T-helper 2 cell treated with Interferon-gamma antibody and Interleukin-4, amounts not matched to agents 5 μg/mL and 100 μg/mL, for 36 hours (primary cell): ENCODE results near the gene PALLD.

Source experiments
- DNase-seq: peaks from one replicate; pipeline ENCODE4 v3.0.0; 2021; ENCODE audit warnings: low spot score
- H3K27ac Mint-ChIP-seq: one replicate; pipeline ENCODE4 v1.8.0; 2021; ENCODE audit warnings: mild to moderate bottlenecking, mixed read lengths
- H3K27me3 Mint-ChIP-seq: one replicate; pipeline ENCODE4 v1.8.0; 2021; ENCODE audit warnings: low read depth, mixed read lengths
- H3K36me3 Mint-ChIP-seq: one replicate; pipeline ENCODE4 v1.8.0; 2021; ENCODE audit warnings: low read depth, mixed read lengths
- H3K4me1 Mint-ChIP-seq: one replicate; pipeline ENCODE4 v1.8.0; 2021; ENCODE audit warnings: low read depth, mixed read lengths
- H3K4me3 Mint-ChIP-seq: one replicate; pipeline ENCODE4 v1.8.0; 2022; ENCODE audit warnings: mild to moderate bottlenecking, moderate library complexity, mixed read lengths
- H3K9me3 Mint-ChIP-seq: one replicate; pipeline ENCODE4 v1.8.0; 2021; ENCODE audit warnings: mixed read lengths

The PALLD gene

DNA sequence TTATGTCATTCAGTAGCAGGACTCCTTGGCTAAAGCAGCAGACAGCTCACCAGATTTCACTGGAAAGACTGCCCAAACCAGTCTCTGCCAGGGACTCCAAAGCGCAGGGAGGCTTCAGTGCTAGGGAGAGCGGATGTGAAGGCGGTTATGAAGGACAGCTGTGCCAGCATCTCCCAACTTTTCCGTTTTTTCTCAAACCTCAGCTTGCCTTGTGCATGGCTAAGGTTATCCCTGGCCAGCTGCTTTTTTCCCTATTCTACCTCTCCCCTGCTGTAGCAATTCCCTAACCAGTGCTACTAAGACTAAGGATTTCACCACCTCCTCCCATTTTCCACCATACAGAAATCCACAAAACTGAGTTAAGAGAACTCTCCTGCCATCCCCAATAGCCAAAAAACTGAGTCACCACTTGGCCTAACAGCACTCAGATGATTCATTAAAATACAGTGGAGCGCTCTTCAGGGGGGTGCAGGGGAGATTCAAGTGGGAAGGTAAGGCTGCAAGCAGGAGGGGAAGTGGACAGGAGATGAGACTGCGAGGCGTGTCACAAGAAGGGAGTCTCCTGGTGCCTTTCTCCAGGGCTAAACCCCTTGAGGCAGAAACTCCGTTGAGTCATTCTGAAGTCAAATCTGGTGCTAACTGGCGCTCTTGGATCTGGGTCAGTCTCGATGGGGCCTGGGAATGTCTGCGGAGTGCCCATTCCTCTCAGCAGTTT is 90.7 kb downstream of the PALLD start:
- no peaks in the 10 kb centered on the region for H3K36me3 Mint-ChIP-seq
- H3K4me1 Mint-ChIP-seq, result no peaks in the 10 kb centered on the region
- peaks cover 3% of the 10 kb centered on the region for H3K27me3 Mint-ChIP-seq
- DNase-seq, result no peak
- H3K9me3 Mint-ChIP-seq, result no peaks in the 10 kb centered on the region
- no peak overlapping the region for H3K27ac Mint-ChIP-seq
- H3K4me3 Mint-ChIP-seq, result no peak overlapping the region

DNA sequence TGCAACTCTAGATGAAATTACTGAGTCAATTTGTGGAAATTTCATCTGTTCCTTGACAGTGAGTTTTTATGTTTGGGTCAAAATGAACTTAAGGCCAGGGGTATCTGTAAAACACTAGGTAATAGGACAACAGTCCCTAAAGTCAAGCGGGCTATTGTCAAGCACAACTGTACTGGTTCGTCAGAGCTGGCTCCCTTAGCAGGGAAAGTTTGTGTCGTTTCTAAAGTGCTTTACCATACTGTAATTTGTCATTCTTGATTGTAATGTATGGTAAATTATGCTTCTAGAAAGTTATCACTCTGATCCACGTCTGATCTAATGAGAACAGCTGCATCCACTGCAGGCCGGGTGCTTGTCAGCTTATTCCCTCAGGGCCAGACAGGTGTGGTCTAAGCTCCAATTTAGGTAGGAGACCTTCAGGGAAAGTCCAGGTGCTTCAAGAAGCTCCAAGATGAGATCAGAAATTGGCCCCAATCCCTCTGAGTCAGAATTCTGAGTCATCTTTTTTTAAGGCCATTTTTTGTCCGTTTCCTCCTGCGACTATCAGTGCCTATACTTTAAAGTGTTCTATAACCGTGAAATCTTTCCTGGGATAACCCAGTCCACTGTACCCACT is 92.2 kb downstream of the PALLD start:
- no peak overlapping the region for H3K4me3 Mint-ChIP-seq
- peaks cover 7% of the 10 kb centered on the region for H3K27me3 Mint-ChIP-seq
- no peaks in the 10 kb centered on the region for H3K36me3 Mint-ChIP-seq
- DNase-seq, result no peak
- no peaks in the 10 kb centered on the region for H3K4me1 Mint-ChIP-seq
- H3K9me3 Mint-ChIP-seq, result no peaks in the 10 kb centered on the region
- H3K27ac Mint-ChIP-seq, result no peak overlapping the region

DNA sequence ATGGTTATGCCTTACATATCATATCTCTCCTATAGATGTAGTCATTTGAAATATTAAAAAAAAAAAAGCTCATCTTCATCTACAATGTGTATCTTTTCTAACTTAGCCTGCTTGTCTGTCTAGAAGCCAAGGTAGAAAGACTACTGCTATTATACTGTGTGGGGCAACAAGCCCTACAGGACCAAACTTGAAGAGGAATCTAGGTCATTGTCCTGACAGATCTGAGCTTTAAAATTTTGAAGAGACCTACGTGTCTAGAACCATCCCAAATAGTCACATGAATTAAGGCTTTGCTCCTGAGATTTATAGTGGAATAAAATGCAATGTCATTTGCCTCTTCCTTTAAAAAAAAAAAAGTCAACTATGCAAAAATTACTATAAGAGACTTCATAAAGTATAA is 95.8 kb downstream of the PALLD start:
- Mint-ChIP-seq H3K4me3 (no peak overlapping the region), H3K27me3 (peaks cover 4% of the 10 kb centered on the region), H3K9me3 (no peaks in the 10 kb centered on the region), H3K36me3 (no peaks in the 10 kb centered on the region), H3K27ac (no peak overlapping the region), H3K4me1 (no peaks in the 10 kb centered on the region)
- DNase-seq, result no peak

DNA sequence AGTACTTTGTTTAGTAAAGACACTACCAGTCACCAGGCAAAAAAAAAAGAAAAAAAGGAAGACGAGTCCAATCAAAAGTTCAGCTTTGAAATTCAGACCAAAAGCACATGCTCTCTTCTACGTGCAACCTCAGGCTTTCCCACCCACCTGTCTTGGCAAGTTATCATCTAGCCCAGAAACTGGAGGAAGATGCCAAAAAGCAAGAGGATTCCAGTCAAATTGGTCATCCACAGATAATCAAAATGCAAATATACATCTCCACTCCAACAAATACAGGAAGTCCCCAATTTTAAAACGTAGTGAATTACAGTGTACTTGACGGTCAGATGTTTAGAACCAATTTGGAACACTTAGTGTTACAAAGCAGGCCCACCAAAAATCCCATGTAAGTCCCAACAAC is 96.5 kb downstream of the PALLD start:
- no peak overlapping the region for H3K27ac Mint-ChIP-seq
- H3K4me3 Mint-ChIP-seq, result no peak overlapping the region
- no peak for DNase-seq
- no peaks in the 10 kb centered on the region for H3K36me3 Mint-ChIP-seq
- no peaks in the 10 kb centered on the region for H3K9me3 Mint-ChIP-seq
- no peaks in the 10 kb centered on the region for H3K4me1 Mint-ChIP-seq
- H3K27me3 Mint-ChIP-seq, result peaks cover 7% of the 10 kb centered on the region

DNA sequence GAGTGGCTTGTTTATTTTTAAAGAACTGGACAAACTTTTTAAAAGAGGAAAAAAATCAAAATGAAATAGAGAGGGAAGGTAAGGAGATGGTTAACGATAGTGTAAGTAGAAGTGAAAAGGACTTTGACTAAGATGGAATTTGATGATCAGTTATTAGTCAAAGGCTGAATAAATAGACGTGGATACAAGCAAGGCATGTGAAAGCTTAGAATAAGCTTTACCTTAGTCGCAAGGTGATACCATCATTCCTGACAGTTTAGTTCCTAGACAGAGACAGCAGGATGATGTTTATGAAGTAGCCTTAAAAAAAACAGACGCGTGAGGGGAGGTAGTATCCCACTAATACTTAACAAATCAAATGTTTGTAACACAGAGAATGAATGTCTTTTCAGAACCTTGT is 97.3 kb downstream of the PALLD start:
- H3K4me3 Mint-ChIP-seq, result no peak overlapping the region
- no peaks in the 10 kb centered on the region for H3K9me3 Mint-ChIP-seq
- H3K4me1 Mint-ChIP-seq, result no peaks in the 10 kb centered on the region
- H3K36me3 Mint-ChIP-seq, result no peaks in the 10 kb centered on the region
- H3K27me3 Mint-ChIP-seq, result peaks cover 7% of the 10 kb centered on the region
- no peak for DNase-seq
- H3K27ac Mint-ChIP-seq, result no peak overlapping the region

DNA sequence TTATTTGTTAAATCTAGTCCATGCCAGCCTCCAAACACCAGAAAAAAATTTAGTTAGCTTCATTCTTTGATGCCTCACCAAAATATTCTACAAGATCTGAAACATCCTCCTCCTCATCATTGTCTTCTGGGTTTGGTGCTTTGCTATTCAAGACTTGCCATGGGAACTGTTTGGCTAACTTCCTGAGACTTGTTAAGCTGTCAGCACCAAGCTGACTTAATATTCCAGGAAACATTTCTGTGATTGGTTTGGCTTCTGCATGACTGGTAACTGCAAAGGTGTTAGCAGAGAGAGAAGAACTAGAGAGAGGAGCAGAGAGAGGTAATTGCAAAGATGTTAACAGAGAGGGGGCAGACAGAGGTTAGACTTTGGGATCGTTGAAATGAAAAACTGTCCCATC is 101.3 kb downstream of the PALLD start:
- Mint-ChIP-seq H3K36me3 (no peaks in the 10 kb centered on the region), H3K4me3 (no peak overlapping the region), H3K27me3 (peaks cover 6% of the 10 kb centered on the region), H3K4me1 (no peaks in the 10 kb centered on the region), H3K27ac (no peak overlapping the region), H3K9me3 (no peaks in the 10 kb centered on the region)
- no peak for DNase-seq

DNA sequence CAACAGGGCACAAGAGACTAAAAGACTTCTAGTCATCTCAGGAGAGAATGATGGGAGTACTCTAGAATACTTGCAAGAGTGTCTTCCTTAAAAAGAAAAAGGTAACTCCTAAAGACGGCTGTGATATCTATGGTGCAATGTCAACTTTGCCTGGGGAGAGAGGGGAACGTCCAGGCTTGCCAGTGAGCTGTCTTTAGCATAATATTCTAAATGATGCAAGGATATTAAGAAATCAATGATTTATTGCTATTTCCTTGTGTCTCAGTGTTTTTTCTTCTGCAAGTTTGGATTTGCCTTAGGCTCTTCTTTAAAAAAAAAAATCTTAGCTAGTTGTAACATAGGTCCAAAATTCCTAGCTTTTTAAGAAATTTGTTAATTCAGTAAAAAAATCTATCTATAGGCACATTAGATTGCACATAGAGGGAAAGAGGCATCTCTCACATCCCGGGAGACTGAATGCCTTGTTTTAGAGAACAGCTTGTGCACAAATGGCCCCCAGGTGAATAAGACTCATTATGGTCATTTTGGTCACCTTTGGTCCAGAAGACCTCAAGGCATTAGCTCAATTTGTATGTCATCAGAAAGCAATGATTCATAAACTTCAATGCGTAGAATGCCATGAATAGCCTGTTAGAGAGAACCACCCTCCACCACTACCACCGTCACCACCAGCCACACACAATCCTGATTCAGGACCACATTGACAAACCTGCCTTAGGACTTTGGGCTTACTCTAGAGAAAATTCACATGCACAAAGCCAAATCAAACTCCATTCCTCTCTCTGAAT is 104.1 kb downstream of the PALLD start:
- peaks cover 3% of the 10 kb centered on the region for H3K27me3 Mint-ChIP-seq
- no peak for DNase-seq
- no peaks in the 10 kb centered on the region for H3K36me3 Mint-ChIP-seq
- no peaks in the 10 kb centered on the region for H3K4me1 Mint-ChIP-seq
- H3K27ac Mint-ChIP-seq, result no peak overlapping the region
- H3K9me3 Mint-ChIP-seq, result no peaks in the 10 kb centered on the region
- no peak overlapping the region for H3K4me3 Mint-ChIP-seq

DNA sequence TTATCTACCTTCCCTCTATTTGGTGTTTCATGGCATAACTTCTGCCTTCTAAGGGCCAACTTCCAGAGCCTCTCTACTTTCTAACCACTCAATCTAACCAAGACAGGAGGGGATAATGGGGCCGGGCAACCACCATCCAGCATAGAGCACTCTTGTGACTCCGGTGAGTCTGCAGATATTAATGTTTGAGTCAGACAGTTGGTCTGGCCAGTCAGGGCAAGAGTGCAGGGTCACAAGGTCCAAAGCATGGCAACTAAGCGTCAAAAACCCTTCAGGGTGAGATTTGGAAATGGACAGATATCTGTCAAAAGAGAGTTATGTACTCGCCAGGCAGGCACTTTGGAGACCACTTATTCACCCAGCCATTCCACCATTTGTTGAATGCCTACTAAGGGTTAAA is 105.0 kb downstream of the PALLD start:
- no peak for DNase-seq

DNA sequence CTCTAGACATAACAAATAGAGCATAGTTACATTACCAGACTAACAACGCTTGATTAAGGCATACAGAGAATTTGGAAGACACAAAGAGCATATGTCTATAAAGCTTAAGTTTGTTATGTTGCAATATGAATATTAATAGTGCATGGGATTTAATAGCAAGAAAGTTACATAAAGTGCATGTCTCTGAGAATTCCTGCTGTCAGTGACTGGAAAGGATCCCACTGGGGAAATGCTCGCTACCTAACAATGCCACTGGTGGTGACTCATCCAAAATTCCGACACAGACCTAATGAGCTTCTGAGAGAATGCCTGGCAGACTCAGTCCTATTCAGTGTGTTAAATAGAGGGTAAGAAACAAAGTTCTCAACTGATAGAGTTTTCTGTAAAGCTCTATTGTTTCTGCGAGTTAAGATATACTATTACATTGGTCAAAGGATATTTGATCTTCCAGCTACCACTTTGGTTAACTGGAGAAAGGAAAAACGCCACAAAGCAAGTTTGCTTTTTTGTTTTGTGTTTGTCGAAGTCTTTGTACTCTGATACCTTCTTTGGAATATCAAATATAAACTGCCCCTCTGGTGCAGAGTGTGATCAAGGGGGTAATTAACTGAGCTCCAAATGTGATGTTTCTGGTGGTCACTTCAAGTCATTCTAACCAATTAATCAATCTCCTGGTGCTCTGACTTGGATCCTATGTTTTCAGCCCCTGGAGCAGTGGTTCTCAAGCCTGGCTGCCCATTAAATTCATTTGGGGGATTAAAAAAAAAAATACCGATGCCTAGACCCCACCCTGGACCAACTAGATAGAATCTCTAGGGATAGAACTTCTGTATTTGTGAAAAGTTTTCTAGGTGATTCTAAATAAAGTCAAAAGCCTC is 107.9 kb downstream of the PALLD start:
- H3K4me3 Mint-ChIP-seq, result no peak overlapping the region
- no peak overlapping the region for H3K27ac Mint-ChIP-seq
- H3K4me1 Mint-ChIP-seq, result no peaks in the 10 kb centered on the region
- no peaks in the 10 kb centered on the region for H3K9me3 Mint-ChIP-seq
- peaks cover 1% of the 10 kb centered on the region for H3K27me3 Mint-ChIP-seq
- no peaks in the 10 kb centered on the region for H3K36me3 Mint-ChIP-seq
- no peak for DNase-seq

More for the DNA sequence above, 105.0 kb downstream of the PALLD start:
- Mint-ChIP-seq H3K4me1 (no peaks in the 10 kb centered on the region), H3K9me3 (no peaks in the 10 kb centered on the region), H3K36me3 (no peaks in the 10 kb centered on the region), H3K4me3 (no peak overlapping the region), H3K27ac (no peak overlapping the region), H3K27me3 (peaks cover 3% of the 10 kb centered on the region)

DNA sequence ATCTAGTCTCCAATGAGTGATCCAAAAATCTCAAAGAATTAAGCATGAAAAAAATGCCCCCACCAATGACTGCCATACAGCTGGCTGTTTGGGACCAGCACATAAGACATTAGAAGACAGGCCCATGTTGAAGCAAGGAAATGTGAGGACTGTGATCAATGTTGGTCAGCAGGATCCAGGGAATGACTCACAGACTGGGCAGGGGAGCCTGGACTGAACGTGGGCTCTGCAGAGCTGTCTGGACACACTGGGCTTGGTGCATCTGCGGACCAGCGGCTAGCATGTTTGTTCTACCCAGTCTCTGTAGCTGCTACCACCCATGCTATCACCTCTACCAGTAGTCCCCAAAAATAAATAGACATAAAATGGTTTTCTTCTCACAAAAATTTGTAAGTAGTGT is 108.6 kb downstream of the PALLD start:
- Mint-ChIP-seq H3K4me3 (no peak overlapping the region), H3K4me1 (no peaks in the 10 kb centered on the region), H3K27ac (no peak overlapping the region), H3K36me3 (no peaks in the 10 kb centered on the region), H3K27me3 (peaks cover 5% of the 10 kb centered on the region), H3K9me3 (no peaks in the 10 kb centered on the region)
- no peak for DNase-seq

DNA sequence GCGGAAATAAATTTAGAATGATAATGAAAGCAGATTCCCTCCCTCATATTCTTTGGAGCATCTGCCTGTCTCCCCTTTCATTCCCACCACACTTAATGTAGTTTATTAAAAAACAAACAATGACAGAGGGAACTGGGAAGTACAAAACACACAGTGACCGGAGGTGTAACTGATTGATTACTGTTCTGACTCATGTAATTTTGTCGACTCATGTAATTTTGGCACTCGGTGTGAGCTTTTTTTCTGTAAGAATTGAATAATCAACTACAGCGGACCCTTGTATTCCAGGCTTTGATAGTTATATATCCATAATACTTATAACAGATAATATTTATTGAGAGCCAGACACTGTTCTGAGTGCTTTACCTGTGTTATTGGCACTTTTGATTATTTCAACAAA is 110.4 kb downstream of the PALLD start:
- H3K9me3 Mint-ChIP-seq, result no peaks in the 10 kb centered on the region
- no peak overlapping the region for H3K27ac Mint-ChIP-seq
- DNase-seq, result no peak
- H3K4me3 Mint-ChIP-seq, result no peak overlapping the region
- H3K36me3 Mint-ChIP-seq, result no peaks in the 10 kb centered on the region
- peaks cover 9% of the 10 kb centered on the region for H3K27me3 Mint-ChIP-seq
- no peaks in the 10 kb centered on the region for H3K4me1 Mint-ChIP-seq

DNA sequence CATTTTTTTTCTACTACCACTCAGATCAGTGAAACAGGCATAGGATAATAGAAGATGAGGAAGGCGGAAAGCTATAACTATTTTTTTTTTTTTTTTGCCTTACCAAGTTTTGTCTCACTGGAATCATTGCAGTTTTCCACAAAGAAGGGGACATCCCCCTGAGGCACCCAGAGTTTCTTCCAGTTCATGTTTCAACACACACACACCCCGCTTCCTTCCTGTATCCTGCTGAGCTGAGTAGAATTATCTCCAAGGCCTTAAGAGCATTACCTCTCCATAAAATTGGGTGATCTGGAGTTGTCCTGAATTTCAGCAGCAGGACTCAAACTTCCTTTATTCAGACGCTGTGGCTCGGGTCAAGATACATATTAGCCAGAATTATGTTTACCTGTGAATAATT is 111.9 kb downstream of the PALLD start:
- Mint-ChIP-seq H3K4me3 (no peak overlapping the region), H3K27ac (no peak overlapping the region), H3K36me3 (no peaks in the 10 kb centered on the region), H3K27me3 (peaks cover 9% of the 10 kb centered on the region), H3K4me1 (no peaks in the 10 kb centered on the region), H3K9me3 (no peaks in the 10 kb centered on the region)
- DNase-seq, result no peak

DNA sequence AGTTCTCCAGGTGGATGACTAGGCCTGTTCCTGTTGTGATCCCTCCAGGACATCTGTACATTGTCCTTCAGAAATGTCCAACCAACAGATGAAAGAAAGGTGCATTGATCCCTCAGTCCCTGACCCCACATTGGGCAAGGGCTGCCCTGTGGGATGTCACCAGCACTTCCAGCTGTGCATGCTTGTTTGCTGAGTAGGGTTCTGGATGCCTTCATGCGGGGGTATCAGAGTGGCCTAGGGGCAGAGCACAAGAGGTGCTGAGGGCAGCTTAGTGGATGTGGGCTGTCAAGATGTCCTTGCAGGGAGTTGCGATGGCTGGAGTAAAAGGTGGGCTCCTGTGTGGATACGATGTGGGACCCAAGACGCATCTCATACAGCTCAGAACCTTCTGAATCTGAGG is 112.5 kb downstream of the PALLD start:
- Mint-ChIP-seq H3K27me3 (peaks cover 9% of the 10 kb centered on the region), H3K36me3 (no peaks in the 10 kb centered on the region), H3K4me1 (no peaks in the 10 kb centered on the region), H3K9me3 (no peaks in the 10 kb centered on the region), H3K4me3 (no peak overlapping the region), H3K27ac (no peak overlapping the region)
- DNase-seq, result no peak
